Measurements from ENCODE around the gene UPK1A. TPM values are rescaled to one million over a fixed set of nuclear protein-coding genes. Genes with fewer than 3 reads are reported as not detected.

Gene UPK1A
- total RNA-seq, 1 experiment from 2014 or later = 0.69 TPM

DNA sequence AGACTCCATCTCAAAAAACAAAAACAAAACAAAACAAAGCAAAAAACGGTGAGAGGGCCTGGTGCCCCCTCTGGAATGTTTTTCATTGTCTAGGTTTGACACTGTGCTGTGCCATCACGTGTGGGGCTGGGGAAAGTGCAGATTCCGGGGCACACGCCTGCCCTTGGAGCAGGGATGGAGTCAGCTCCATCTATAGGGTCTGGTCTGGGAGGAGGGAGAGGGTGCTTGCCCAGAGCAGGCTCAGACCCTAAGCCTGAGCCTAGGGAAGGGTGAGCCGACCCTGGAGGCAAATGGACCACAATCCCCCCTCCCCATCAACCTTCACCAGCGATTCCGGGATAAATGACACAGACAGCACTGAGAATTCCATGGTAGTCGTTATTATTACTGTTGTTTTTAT, 27.1 kb downstream of the UPK1A start:
- POLR2A ChIA-PET = no interaction called here
- CTCF ChIA-PET = interaction anchor here (0.9 to 1.9 kb wide), 5 partner anchors 9 to 241 kb away, joined by 3 to 10 read pairs (median 4); no protein-coding TSS in a partner anchor
- Histone ChIP-seq H3K4me3 (replicated peaks in 1 of 2; ENCODE audit: low read depth in 1 of 2, low read length in 2 of 2) (no peak overlapping the region), H3K79me2 (ENCODE audit: insufficient read depth, low read length) (no peaks in the 10 kb centered on the region), H3K9me3 (ENCODE audit: control insufficient read depth in 1 of 2, insufficient read depth in 1 of 2, low read depth in 1 of 2, low read length in 2 of 2) (no peaks in the 10 kb centered on the region), H3K36me3 (ENCODE audit: control insufficient read depth in 1 of 2, insufficient read depth in 2 of 2, low read length in 2 of 2) (no peaks in the 10 kb centered on the region), H3K27ac (ENCODE audit: low read depth, low read length) (no peak overlapping the region), H4K20me1 (ENCODE audit: insufficient read depth) (no peaks in the 10 kb centered on the region), H3K9ac (ENCODE audit: low read length) (no peak overlapping the region), H3K4me2 (ENCODE audit: low read length) (0 out of 2 replicates have a peak overlapping the region, but pooled peaks have one; percentile 14), H3K4me1 (ENCODE audit: control insufficient read depth in 1 of 2, insufficient read depth in 2 of 2, low read length in 2 of 2) (peaks cover 5 to 9% of the 10 kb centered on the region in 2 experiments; a peak in 2 of 4 replicates), H3K27me3 (ENCODE audit: insufficient read depth, low read length) (no peaks in the 10 kb centered on the region), H2AFZ (ENCODE audit: low read depth, low read length, poor library complexity, severe bottlenecking) (peak overlapping the region; percentile 54), H3K9me2 (ENCODE audit: insufficient read depth) (no peaks in the 10 kb centered on the region)
- intact Hi-C loops (cut with micrococcal nuclease) = loop anchor here (1.0 to 5.0 kb wide), 2 partner anchors 189 to 238 kb away; no protein-coding TSS in a partner anchor
- ATAC-seq (peak; percentile 48), DNase-seq (ENCODE audit: low read depth, low spot score) (no peak)
- BruUV-seq (replicated peaks) = no TSS peak
- RAD21 ChIA-PET (ENCODE audit: low non-redundant PET in 1 of 2, low total read pairs in 2 of 2, uncharacterized antibody in 2 of 2, unreplicated experiment in 2 of 2) = no interaction called here
- TF ChIP-seq POLR2A (IDR thresholded peaks at IDR 0.05; ENCODE audit: borderline replicate concordance, extremely low read depth, insufficient read depth, insufficient read length) (no peak), SIN3A (IDR thresholded peaks at IDR 0.05; ENCODE audit: low read depth) (no peak), SRF (IDR thresholded peaks at IDR 0.05; ENCODE audit: low read depth) (no peak), SP1 (IDR thresholded peaks at IDR 0.05; ENCODE audit: low read depth) (no peak), EGR1 (IDR thresholded peaks at IDR 0.05; ENCODE audit: low read depth) (no peak)
- TF ChIP-seq, protein P1, sequence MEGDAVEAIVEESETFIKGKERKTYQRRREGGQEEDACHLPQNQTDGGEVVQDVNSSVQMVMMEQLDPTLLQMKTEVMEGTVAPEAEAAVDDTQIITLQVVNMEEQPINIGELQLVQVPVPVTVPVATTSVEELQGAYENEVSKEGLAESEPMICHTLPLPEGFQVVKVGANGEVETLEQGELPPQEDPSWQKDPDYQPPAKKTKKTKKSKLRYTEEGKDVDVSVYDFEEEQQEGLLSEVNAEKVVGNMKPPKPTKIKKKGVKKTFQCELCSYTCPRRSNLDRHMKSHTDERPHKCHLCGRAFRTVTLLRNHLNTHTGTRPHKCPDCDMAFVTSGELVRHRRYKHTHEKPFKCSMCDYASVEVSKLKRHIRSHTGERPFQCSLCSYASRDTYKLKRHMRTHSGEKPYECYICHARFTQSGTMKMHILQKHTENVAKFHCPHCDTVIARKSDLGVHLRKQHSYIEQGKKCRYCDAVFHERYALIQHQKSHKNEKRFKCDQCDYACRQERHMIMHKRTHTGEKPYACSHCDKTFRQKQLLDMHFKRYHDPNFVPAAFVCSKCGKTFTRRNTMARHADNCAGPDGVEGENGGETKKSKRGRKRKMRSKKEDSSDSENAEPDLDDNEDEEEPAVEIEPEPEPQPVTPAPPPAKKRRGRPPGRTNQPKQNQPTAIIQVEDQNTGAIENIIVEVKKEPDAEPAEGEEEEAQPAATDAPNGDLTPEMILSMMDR (IDR thresholded peaks at IDR 0.05 in 2 of 3, conservative IDR thresholded peaks at IDR 0.05 in 1 of 3; ENCODE audit: borderline replicate concordance in 1 of 3, insufficient read depth in 1 of 3, low read depth in 2 of 3, low read length in 2 of 3) = no peak
- TF ChIP-seq, protein P2, sequence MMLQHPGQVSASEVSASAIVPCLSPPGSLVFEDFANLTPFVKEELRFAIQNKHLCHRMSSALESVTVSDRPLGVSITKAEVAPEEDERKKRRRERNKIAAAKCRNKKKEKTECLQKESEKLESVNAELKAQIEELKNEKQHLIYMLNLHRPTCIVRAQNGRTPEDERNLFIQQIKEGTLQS (IDR thresholded peaks at IDR 0.05) = no peak
- TF ChIP-seq, protein P3, sequence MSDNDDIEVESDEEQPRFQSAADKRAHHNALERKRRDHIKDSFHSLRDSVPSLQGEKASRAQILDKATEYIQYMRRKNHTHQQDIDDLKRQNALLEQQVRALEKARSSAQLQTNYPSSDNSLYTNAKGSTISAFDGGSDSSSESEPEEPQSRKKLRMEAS (IDR thresholded peaks at IDR 0.05) = no peak

Measured in HCT116 (cell line).